ENCODE measurements around the gene WDR73.

DNA sequence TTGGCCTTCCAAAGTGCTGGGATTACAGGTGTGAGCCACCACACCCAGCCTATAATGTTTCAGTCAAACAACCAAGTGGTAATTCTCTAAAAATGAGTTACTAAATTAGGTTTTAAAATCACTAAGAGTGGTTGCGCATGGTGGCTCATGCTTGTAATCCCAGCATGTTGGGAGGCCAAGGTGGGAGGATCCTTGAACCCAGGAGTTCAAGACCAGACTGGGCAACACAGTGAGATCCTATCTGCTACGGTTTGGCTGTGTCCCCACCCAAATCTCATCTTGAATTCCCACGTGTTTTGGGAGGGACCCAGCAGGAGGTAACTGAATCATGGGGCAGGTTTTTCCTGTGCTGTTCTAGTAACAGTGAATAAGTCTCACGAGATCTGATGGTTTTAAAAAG, 35.8 kb upstream of the WDR73 start:
- TF ChIP-seq, protein P1, sequence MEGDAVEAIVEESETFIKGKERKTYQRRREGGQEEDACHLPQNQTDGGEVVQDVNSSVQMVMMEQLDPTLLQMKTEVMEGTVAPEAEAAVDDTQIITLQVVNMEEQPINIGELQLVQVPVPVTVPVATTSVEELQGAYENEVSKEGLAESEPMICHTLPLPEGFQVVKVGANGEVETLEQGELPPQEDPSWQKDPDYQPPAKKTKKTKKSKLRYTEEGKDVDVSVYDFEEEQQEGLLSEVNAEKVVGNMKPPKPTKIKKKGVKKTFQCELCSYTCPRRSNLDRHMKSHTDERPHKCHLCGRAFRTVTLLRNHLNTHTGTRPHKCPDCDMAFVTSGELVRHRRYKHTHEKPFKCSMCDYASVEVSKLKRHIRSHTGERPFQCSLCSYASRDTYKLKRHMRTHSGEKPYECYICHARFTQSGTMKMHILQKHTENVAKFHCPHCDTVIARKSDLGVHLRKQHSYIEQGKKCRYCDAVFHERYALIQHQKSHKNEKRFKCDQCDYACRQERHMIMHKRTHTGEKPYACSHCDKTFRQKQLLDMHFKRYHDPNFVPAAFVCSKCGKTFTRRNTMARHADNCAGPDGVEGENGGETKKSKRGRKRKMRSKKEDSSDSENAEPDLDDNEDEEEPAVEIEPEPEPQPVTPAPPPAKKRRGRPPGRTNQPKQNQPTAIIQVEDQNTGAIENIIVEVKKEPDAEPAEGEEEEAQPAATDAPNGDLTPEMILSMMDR (IDR thresholded peaks at IDR 0.05 in 2 of 3, conservative IDR thresholded peaks at IDR 0.05 in 1 of 3; ENCODE audit: borderline replicate concordance in 1 of 3, insufficient read depth in 1 of 3, low read depth in 2 of 3, low read length in 2 of 3), result no peak
- TF ChIP-seq POLR2A (IDR thresholded peaks at IDR 0.05; ENCODE audit: borderline replicate concordance, extremely low read depth, insufficient read depth, insufficient read length) (no peak), EZH2 (IDR thresholded peaks at IDR 0.05) (no peak)
